H1 (cell line): ENCODE data around the gene RPLP2.

Experiments used
- EP300 ChIP-seq, 2 experiments: IDR thresholded peaks; 1 replicate in 1 of 2; 2 replicates in 1 of 2; pipeline ENCODE4 v1.6.1; 2011 to 2012; ENCODE audit warnings: low read depth in 2 of 2, low read length in 2 of 2, mild to moderate bottlenecking in 2 of 2, borderline replicate concordance in 1 of 2, inconsistent platforms in 1 of 2, moderate library complexity in 1 of 2
- EZH2 ChIP-seq: fragments of 200-600 bp; sonication (generic); IDR thresholded peaks from 2 replicates; pipeline ENCODE4 v1.7.1; 2012; ENCODE audit warnings: low read depth, mild to moderate bottlenecking, moderate library complexity, low read length, inconsistent platforms; ENCODE audit not compliant: severe bottlenecking
- GABPA ChIP-seq: IDR thresholded peaks from 2 replicates; pipeline ENCODE4 v1.6.1; 2011; ENCODE audit warnings: mild to moderate bottlenecking, low read length, moderate library complexity, borderline replicate concordance; ENCODE audit not compliant: insufficient read depth
- HDAC6 ChIP-seq: IDR thresholded peaks from one replicate; pipeline ENCODE4 v1.7.1; 2012; ENCODE audit warnings: low read depth, mild to moderate bottlenecking, inconsistent platforms, low read length, moderate library complexity
- JUN ChIP-seq: IDR thresholded peaks from 2 replicates; pipeline ENCODE4 v1.6.1; 2011; ENCODE audit warnings: low read depth, mild to moderate bottlenecking, improper control_type of control experiment, low read length
- POLR2AphosphoS5 ChIP-seq: IDR thresholded peaks from 2 replicates; pipeline ENCODE4 v1.6.1; 2011; ENCODE audit warnings: low read depth, low read length
- RBBP5 ChIP-seq: IDR thresholded peaks from 2 replicates; pipeline ENCODE4 v1.7.1; 2012; ENCODE audit warnings: low read depth, mild to moderate bottlenecking, inconsistent platforms, low read length, moderate library complexity, borderline replicate concordance
- RNF2 ChIP-seq: fragments of 200-900, 300-1000 bp; sonication (generic); IDR thresholded peaks from 2 replicates; pipeline ENCODE4 v1.7.1; 2016; ENCODE audit warnings: borderline replicate concordance, low read depth, mild to moderate bottlenecking, antibody characterized with exemption, low read length; ENCODE audit not compliant: poor library complexity, severe bottlenecking; ENCODE audit errors: missing control alignments
- SRF ChIP-seq: IDR thresholded peaks from 2 replicates; pipeline ENCODE4 v1.6.1; 2011; ENCODE audit warnings: mild to moderate bottlenecking, low read depth, low read length, moderate library complexity
- TAF1 ChIP-seq: IDR thresholded peaks from 2 replicates; pipeline ENCODE4 v1.6.1; 2011; ENCODE audit warnings: mild to moderate bottlenecking, low read depth, low read length
- TF ChIP-seq, protein P1 (sequence below), 3 experiments: IDR thresholded peaks; 1 replicate in 2 of 3; 2 replicates in 1 of 3; pipeline versions ENCODE4 v1.5.1 to v1.6.1; 2011; ENCODE audit warnings: low read length in 3 of 3, mild to moderate bottlenecking in 3 of 3, inconsistent platforms in 2 of 3, low read depth in 1 of 3, moderate library complexity in 1 of 3; ENCODE audit not compliant: insufficient read depth in 1 of 3; ENCODE audit errors: control extremely low read depth in 1 of 3
- TF ChIP-seq, protein P2 (sequence below): IDR thresholded peaks from 2 replicates; pipeline ENCODE4 v1.6.1; 2012; ENCODE audit warnings: low read length, inconsistent platforms
- TF ChIP-seq, protein P3 (sequence below): IDR thresholded peaks from 2 replicates; pipeline ENCODE4 v1.6.1; 2011; ENCODE audit warnings: low read depth, mild to moderate bottlenecking, low read length; ENCODE audit not compliant: insufficient read depth

DNA sequence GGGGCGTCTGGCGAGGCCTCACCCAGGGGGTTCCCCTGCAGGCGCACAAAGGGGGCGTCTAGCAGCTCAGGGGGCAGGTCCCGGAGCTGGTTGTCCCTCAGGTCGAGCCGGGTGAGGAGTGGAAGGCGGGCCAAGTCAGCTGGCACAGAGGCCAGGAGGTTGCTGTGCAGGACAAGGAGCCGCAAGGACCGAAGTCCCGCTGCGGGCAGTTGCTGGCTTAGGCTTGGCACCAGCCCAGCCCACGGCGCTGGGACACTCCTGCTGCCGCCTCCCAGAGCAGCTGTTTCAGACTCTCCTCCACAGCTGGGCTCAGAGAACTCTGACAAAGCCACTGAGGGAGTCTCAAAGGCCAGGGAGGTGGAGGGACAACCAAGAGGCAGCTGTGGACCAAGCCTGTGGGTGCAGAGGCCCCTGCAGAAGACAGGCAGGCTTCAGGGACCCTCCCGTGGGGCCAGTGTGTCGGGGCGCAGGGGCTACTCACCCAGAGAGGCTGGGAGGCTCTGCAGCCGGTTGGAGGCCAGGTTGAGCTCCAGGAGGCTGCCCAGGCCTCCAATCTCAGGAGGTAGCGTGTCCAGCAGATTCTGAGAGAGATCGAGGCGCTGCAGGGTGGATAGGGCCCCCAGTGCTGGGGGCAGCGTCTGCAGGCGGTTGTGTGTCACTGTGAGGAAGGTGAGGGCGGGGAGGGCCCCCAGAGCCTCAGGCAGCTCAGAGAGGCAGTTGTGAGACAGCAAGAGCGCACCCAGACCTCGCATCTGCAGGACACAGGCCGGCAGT lies 6.9 kb upstream of the RPLP2 start:
- no peak for TF ChIP-seq TAF1
- TF ChIP-seq, protein P1, sequence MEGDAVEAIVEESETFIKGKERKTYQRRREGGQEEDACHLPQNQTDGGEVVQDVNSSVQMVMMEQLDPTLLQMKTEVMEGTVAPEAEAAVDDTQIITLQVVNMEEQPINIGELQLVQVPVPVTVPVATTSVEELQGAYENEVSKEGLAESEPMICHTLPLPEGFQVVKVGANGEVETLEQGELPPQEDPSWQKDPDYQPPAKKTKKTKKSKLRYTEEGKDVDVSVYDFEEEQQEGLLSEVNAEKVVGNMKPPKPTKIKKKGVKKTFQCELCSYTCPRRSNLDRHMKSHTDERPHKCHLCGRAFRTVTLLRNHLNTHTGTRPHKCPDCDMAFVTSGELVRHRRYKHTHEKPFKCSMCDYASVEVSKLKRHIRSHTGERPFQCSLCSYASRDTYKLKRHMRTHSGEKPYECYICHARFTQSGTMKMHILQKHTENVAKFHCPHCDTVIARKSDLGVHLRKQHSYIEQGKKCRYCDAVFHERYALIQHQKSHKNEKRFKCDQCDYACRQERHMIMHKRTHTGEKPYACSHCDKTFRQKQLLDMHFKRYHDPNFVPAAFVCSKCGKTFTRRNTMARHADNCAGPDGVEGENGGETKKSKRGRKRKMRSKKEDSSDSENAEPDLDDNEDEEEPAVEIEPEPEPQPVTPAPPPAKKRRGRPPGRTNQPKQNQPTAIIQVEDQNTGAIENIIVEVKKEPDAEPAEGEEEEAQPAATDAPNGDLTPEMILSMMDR (IDR thresholded peaks at IDR 0.05; ENCODE audit: control extremely low read depth in 1 of 3, insufficient read depth in 1 of 3, low read depth in 1 of 3, low read length in 3 of 3): no peak
- TF ChIP-seq HDAC6: no peak
- no peak for TF ChIP-seq RBBP5
- no peak for TF ChIP-seq RNF2
- TF ChIP-seq GABPA: no peak
- no peak for TF ChIP-seq EZH2
- TF ChIP-seq, protein P2, sequence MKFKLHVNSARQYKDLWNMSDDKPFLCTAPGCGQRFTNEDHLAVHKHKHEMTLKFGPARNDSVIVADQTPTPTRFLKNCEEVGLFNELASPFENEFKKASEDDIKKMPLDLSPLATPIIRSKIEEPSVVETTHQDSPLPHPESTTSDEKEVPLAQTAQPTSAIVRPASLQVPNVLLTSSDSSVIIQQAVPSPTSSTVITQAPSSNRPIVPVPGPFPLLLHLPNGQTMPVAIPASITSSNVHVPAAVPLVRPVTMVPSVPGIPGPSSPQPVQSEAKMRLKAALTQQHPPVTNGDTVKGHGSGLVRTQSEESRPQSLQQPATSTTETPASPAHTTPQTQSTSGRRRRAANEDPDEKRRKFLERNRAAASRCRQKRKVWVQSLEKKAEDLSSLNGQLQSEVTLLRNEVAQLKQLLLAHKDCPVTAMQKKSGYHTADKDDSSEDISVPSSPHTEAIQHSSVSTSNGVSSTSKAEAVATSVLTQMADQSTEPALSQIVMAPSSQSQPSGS: no peak
- no peak for TF ChIP-seq EP300 (IDR thresholded peaks at IDR 0.05; ENCODE audit: borderline replicate concordance in 1 of 2, low read depth in 2 of 2, low read length in 2 of 2)
- no peak for TF ChIP-seq JUN
- TF ChIP-seq SRF: no peak
- TF ChIP-seq, protein P3, sequence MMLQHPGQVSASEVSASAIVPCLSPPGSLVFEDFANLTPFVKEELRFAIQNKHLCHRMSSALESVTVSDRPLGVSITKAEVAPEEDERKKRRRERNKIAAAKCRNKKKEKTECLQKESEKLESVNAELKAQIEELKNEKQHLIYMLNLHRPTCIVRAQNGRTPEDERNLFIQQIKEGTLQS: no peak
- no peak for TF ChIP-seq POLR2AphosphoS5
